GM18520 (cell line): ENCODE data around the gene PTGER1.
A peak's percentile ranks its signal among the peaks of the same experiment; 100 is the strongest.

ENCODE experiments used
- ATAC-seq: cut with Tn5 transposase; IDR thresholded peaks from one replicate; pipeline ENCODE4 v1.9.1; 2021; ENCODE audit not compliant: unreplicated experiment

The PTGER1 gene

GRCh38 chr19:14442891-14443631 lies 32.1 kb downstream of the PTGER1 start:
- no peak for ATAC-seq

GRCh38 chr19:14441041-14441938 lies 33.9 kb downstream of the PTGER1 start:
- no peak for ATAC-seq

GRCh38 chr19:14440049-14440448 lies 35.1 kb downstream of the PTGER1 start:
- ATAC-seq, result no peak

GRCh38 chr19:14439014-14439413 lies 36.1 kb downstream of the PTGER1 start:
- no peak for ATAC-seq

- no peak for ATAC-seq
Observed at GRCh38 chr19:14437578-14438140, 37.5 kb downstream of the PTGER1 start.

GRCh38 chr19:14435320-14436050 lies 39.7 kb downstream of the PTGER1 start:
- ATAC-seq, result no peak

GRCh38 chr19:14434543-14435319 lies 40.4 kb downstream of the PTGER1 start:
- ATAC-seq, result no peak

GRCh38 chr19:14433554-14434501 lies 41.3 kb downstream of the PTGER1 start:
- peak; percentile 19 for ATAC-seq

GRCh38 chr19:14432791-14433553 lies 42.2 kb downstream of the PTGER1 start, which contains the start of gene PKN1:
PKN1 (plus strand) TSS chr19:14433306; CDS start chr19:14433522, 216 bp downstream.
- peak; percentile 41 for ATAC-seq

- ATAC-seq, result no peak
Observed at GRCh38 chr19:14430712-14431111, 44.4 kb downstream of the PTGER1 start.

GRCh38 chr19:14428882-14429416 lies 46.2 kb downstream of the PTGER1 start:
- no peak for ATAC-seq

GRCh38 chr19:14427461-14427860 lies 47.7 kb downstream of the PTGER1 start:
- ATAC-seq, result no peak

- no peak for ATAC-seq
Observed at GRCh38 chr19:14425696-14426138, 49.4 kb downstream of the PTGER1 start.
